Gastrocnemius medialis (tissue), 4 donors: ENCODE data around the gene RASGRP3. TPM values are rescaled to one million over a fixed set of nuclear protein-coding genes. Genes with fewer than 3 reads are reported as not detected.

Experiments
- ATAC-seq, 2 donors: fragments of 150-250 bp; one replicate each; pipeline ENCODE4 v1.9.1; 2016
- DNase-seq, 2 donors: peaks; one replicate each; pipeline ENCODE4 v3.0.0-alpha.2; 2019
- H3K27ac ChIP-seq, 4 donors: fragments of 200-600 bp; sonication (generic); 1 replicate in 1 of 4; 2 replicates in 3 of 4; pipeline ENCODE4 v1.5.1; 2016 to 2018; ENCODE audit warnings: mild to moderate bottlenecking in 2 of 4, moderate library complexity in 1 of 4
- H3K27me3 ChIP-seq, 3 donors: fragments of 200-600 bp; sonication (generic) in 2 of 3; 1 replicate in 1 of 3; 2 replicates in 2 of 3; pipeline versions ENCODE4 v1.5.1 to v1.6.0; 2016 to 2019; ENCODE audit warnings: mild to moderate bottlenecking in 1 of 3, moderate library complexity in 1 of 3
- H3K36me3 ChIP-seq, 2 donors: fragments of 200-600 bp; sonication (generic) in 1 of 2; one replicate each; pipeline ENCODE4 v1.5.1; 2017 to 2018
- H3K4me1 ChIP-seq, 2 donors: fragments of 200-600 bp; sonication (generic) in 1 of 2; one replicate each; pipeline ENCODE4 v1.5.1; 2016 to 2017; ENCODE audit warnings: mild to moderate bottlenecking in 2 of 2
- H3K4me3 ChIP-seq, 4 donors: fragments of 200-600 bp; sonication (generic) in 3 of 4; 1 replicate in 1 of 4; 2 replicates in 3 of 4; pipeline ENCODE4 v1.5.1; 2016 to 2019; ENCODE audit warnings: mild to moderate bottlenecking in 2 of 4
- H3K9me3 ChIP-seq, 3 donors: fragments of 200-600 bp; sonication (generic) in 2 of 3; 1 replicate in 1 of 3; 2 replicates in 2 of 3; pipeline ENCODE4 v1.5.1; 2016 to 2019
- POLR2A ChIP-seq, 2 donors: fragments of 450-650 bp; IDR thresholded peaks; one replicate each; pipeline ENCODE4 v1.6.1; 2017; ENCODE audit warnings: antibody characterized with exemption in 2 of 2, mild to moderate bottlenecking in 2 of 2, moderate library complexity in 2 of 2
- in situ Hi-C, 4 donors: fragments of 200-750 bp; cut with MboI; loops; one replicate each; pipeline versions ENCODE4 v1.15.0 to v1.8.0; 2017; ENCODE audit warnings: low sequenced_read_pairs in 4 of 4
- intact Hi-C: fragments of 100-400 bp; cut with DNase I; formaldehyde crosslinking; loops from one replicate; pipeline ENCODE4 v1.15.1; 2023; ENCODE audit warnings: low total_unique reads
- total RNA-seq, 4 donors: library from RNA; depleted of rRNA; stranded (reverse); fragments of >200 nt; gene quantifications; one replicate each; pipeline versions ENCODE4 v1.1.0 to v1.2.3, GENCODE V29; 2016
- TF ChIP-seq, protein P1 (sequence below), 5 experiments: fragments of 450-650 bp in 3 of 5; fragments of 200-600 bp in 2 of 5; sonication (generic) in 2 of 5; IDR thresholded peaks in 4 of 5; conservative IDR thresholded peaks in 1 of 5; 1 replicate in 4 of 5; 2 replicates in 1 of 5; pipeline ENCODE4 v1.5.1; 2016 to 2019; ENCODE audit warnings: antibody characterized with exemption in 5 of 5, mild to moderate bottlenecking in 3 of 5, moderate library complexity in 3 of 5

RASGRP3 gene
- total RNA-seq, 4 donors from 2014 or later: 10.0 to 22.5 (median 12.1) TPM

- Histone ChIP-seq H3K36me3 (no peaks in the 10 kb centered on the region), H3K4me1 (no peaks in the 10 kb centered on the region), H3K27ac (no peak overlapping the region), H3K9me3 (peaks cover 0 to 8% (median 0%) of the 10 kb centered on the region in 3 donors), H3K4me3 (no peak overlapping the region), H3K27me3 (no peaks in the 10 kb centered on the region)
- ATAC-seq (no peak), DNase-seq (no peak)
- intact Hi-C loops (no loop called here), in situ Hi-C loops (no loop called here)
- TF ChIP-seq, protein P1, sequence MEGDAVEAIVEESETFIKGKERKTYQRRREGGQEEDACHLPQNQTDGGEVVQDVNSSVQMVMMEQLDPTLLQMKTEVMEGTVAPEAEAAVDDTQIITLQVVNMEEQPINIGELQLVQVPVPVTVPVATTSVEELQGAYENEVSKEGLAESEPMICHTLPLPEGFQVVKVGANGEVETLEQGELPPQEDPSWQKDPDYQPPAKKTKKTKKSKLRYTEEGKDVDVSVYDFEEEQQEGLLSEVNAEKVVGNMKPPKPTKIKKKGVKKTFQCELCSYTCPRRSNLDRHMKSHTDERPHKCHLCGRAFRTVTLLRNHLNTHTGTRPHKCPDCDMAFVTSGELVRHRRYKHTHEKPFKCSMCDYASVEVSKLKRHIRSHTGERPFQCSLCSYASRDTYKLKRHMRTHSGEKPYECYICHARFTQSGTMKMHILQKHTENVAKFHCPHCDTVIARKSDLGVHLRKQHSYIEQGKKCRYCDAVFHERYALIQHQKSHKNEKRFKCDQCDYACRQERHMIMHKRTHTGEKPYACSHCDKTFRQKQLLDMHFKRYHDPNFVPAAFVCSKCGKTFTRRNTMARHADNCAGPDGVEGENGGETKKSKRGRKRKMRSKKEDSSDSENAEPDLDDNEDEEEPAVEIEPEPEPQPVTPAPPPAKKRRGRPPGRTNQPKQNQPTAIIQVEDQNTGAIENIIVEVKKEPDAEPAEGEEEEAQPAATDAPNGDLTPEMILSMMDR (IDR thresholded peaks at IDR 0.05 in 4 of 5, conservative IDR thresholded peaks at IDR 0.05 in 1 of 5): no peak
- TF ChIP-seq POLR2A (IDR thresholded peaks at IDR 0.05): no peak
These were observed 24.6 kb upstream of the RASGRP3 start for GRCh38 chr2:33451825-33452224.

DNA sequence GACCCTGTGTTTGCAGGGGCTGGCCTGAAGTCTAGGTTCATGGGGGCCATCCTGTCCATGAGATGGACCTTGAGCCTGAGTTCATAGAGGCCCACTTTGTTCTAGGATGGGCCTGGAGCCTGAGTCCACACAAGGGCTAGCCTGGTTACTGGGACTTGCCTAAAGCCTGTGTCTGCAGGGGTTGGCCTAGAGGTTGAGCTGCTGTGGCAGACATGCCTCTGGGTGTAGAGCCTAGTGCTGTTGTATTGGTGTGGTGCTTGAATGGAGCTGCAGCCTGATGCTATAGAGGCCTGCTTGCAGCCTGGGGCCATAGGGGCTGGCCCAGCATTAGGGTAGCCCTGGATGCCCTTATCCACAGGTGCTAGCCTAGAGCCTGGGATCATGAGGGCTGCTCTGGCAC, 23.9 kb upstream of the RASGRP3 start:
- peaks cover 0 to 8% (median 0%) of the 10 kb centered on the region in 3 donors for H3K9me3 ChIP-seq
- no peaks in the 10 kb centered on the region for H3K36me3 ChIP-seq
- no peaks in the 10 kb centered on the region for H3K27me3 ChIP-seq
- no peak for ATAC-seq
- intact Hi-C loops (no loop called here), in situ Hi-C loops (no loop called here)
- H3K4me3 ChIP-seq: no peak overlapping the region
- peaks cover 4 to 5% of the 10 kb centered on the region in 2 donors for H3K4me1 ChIP-seq
- no peak overlapping the region for H3K27ac ChIP-seq
- TF ChIP-seq, protein P1 (IDR thresholded peaks at IDR 0.05 in 4 of 5, conservative IDR thresholded peaks at IDR 0.05 in 1 of 5): no peak
- TF ChIP-seq POLR2A (IDR thresholded peaks at IDR 0.05): no peak
- no peak for DNase-seq

GRCh38 chr2:33453905-33454479, 22.5 kb upstream of the RASGRP3 start:
- DNase-seq (no peak), ATAC-seq (no peak)
- TF ChIP-seq, protein P1 (IDR thresholded peaks at IDR 0.05 in 4 of 5, conservative IDR thresholded peaks at IDR 0.05 in 1 of 5): no peak
- no peak for TF ChIP-seq POLR2A (IDR thresholded peaks at IDR 0.05)
- Histone ChIP-seq H3K27me3 (no peaks in the 10 kb centered on the region), H3K4me3 (no peak overlapping the region), H3K36me3 (no peaks in the 10 kb centered on the region), H3K27ac (no peak overlapping the region), H3K9me3 (peaks cover 0 to 8% (median 0%) of the 10 kb centered on the region in 3 donors), H3K4me1 (peaks cover 7 to 8% of the 10 kb centered on the region in 2 donors)
- intact Hi-C loops: no loop called here
- in situ Hi-C loops: no loop called here

DNA sequence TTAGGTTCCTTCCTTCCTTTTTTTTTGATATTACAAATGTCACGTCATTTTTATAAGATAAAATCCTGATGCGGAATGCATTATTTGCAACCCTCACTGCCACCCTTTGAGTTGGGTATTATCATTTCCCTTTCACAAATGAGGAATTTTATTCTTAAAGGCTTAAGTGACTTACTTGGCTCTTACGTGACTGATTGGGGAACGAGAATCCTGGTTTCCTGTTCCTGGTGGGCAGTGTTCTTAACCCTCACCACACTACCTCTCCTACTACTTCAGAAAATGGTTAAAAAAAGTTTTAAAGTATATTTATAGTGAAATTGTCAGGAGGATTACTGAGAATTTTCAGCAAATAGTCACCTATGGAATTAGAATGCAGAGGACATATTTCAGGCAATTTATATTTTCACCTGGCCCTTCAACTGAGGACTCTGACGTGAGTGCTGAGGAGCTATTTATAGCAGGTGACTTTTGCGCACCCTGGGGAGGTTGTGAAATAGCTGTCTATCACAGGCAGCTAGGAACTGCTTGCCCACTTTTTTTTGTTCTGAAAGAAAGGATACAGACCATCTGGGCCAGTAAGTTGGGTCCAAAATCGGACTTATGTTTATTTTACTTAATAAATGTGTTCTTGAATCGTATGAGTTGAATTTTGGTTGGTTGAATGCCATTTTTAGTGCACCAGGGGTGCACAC, 18.7 kb upstream of the RASGRP3 start:
- H3K4me3 ChIP-seq: peak overlapping the region; percentile 18 to 60 (median 48)
- in situ Hi-C loops: no loop called here
- H3K27me3 ChIP-seq: no peaks in the 10 kb centered on the region
- peak overlapping the region; percentile 82 to 91 (median 90) for H3K27ac ChIP-seq
- peaks cover 17 to 21% of the 10 kb centered on the region in 2 donors for H3K4me1 ChIP-seq
- H3K36me3 ChIP-seq: no peaks in the 10 kb centered on the region
- intact Hi-C loops: loop anchor here (1.0 kb wide), 1 partner anchor 142 kb away; the partner anchor contains the start of gene FAM98A
- ATAC-seq (peak; percentile 96 to 98), DNase-seq (peak; percentile 67 to 82)
- peak in 1 of 2 donors; percentile 26 for TF ChIP-seq POLR2A (IDR thresholded peaks at IDR 0.05)
- TF ChIP-seq, protein P1 (IDR thresholded peaks at IDR 0.05 in 4 of 5, conservative IDR thresholded peaks at IDR 0.05 in 1 of 5): no peak
- H3K9me3 ChIP-seq: no peaks in the 10 kb centered on the region
